Tibial nerve (tissue), 4 donors: Measurements from ENCODE around the gene TTC21A.

Source experiments
- CTCF ChIP-seq, 5 experiments: fragments of 200-600 bp in 3 of 5; fragments of 450-650 bp in 2 of 5; sonication (generic) in 3 of 5; IDR thresholded peaks; one replicate each; pipeline ENCODE4 v1.5.1; 2016 to 2019; ENCODE audit warnings: antibody characterized with exemption in 5 of 5, mild to moderate bottlenecking in 3 of 5, moderate library complexity in 2 of 5
- EP300 ChIP-seq, 2 donors: sonication (generic); formaldehyde crosslinking; IDR thresholded peaks; one replicate each; pipeline ENCODE4 v1.6.1; 2017; ENCODE audit warnings: antibody characterized with exemption in 2 of 2, mild to moderate bottlenecking in 1 of 2
- POLR2A ChIP-seq, 2 donors: fragments of 450-650 bp; IDR thresholded peaks; one replicate each; pipeline ENCODE4 v1.6.1; 2017; ENCODE audit warnings: antibody characterized with exemption in 2 of 2, mild to moderate bottlenecking in 2 of 2, moderate library complexity in 2 of 2

GRCh38 chr3:39124876-39125840 lies 17.7 kb downstream of the TTC21A start:
- TF ChIP-seq CTCF (IDR thresholded peaks at IDR 0.05) = peak in 3 of 5 experiments; percentile 13 to 25 (median 16)
- no peak for TF ChIP-seq POLR2A (IDR thresholded peaks at IDR 0.05)
- TF ChIP-seq EP300 (IDR thresholded peaks at IDR 0.05) = no peak
